Measurements from ENCODE around the gene MAP2K5.

GRCh38 chr15:67775998-67776397, 233.5 kb downstream of the MAP2K5 start:
- TF ChIP-seq ZBTB21 (CRISPR knock-in tag; IDR thresholded peaks at IDR 0.05; ENCODE audit: borderline replicate concordance) (no peak), ZNF232 (CRISPR knock-in tag; IDR thresholded peaks at IDR 0.05) (no peak)

Data from WTC11 (cell line).